ENCODE measurements around the gene SERPING1.
A peak's percentile ranks its signal among the peaks of the same experiment; 100 is the strongest.

GRCh38 chr11:57638005-57638781 is 40.7 kb downstream of the SERPING1 start:
- TF ChIP-seq MAX (IDR thresholded peaks at IDR 0.05) (no peak; the same call in none of the 2 replicates), CEBPB (IDR thresholded peaks at IDR 0.05) (no peak), ZBTB7A (IDR thresholded peaks at IDR 0.05; ENCODE audit: low read depth) (peak; percentile 98), YY1 (IDR thresholded peaks at IDR 0.05; ENCODE audit: low read depth) (peak; percentile 95), EP300 (IDR thresholded peaks at IDR 0.05; ENCODE audit: borderline replicate concordance) (peak; percentile 42; the same call in 1 of the 2 replicates), RAD21 (IDR thresholded peaks at IDR 0.05; ENCODE audit: low read depth) (no peak), REST (IDR thresholded peaks at IDR 0.05; ENCODE audit: low read depth) (no peak), USF1 (IDR thresholded peaks at IDR 0.05) (no peak), TAF1 (IDR thresholded peaks at IDR 0.05; ENCODE audit: low read depth) (peak; percentile 95), FOXM1 (IDR thresholded peaks at IDR 0.05; ENCODE audit: borderline replicate concordance, low read depth) (peak; percentile 49; the same call in 1 of the 2 replicates), CREB1 (IDR thresholded peaks at IDR 0.05; ENCODE audit: low read depth) (no peak), TCF12 (IDR thresholded peaks at IDR 0.05; ENCODE audit: low read depth) (0 out of 2 replicates have a peak, but pooled peaks have one; percentile 42), TEAD4 (IDR thresholded peaks at IDR 0.05) (peak; percentile 98)

Measured in Ishikawa (cell line).